Cerebellar nuclear complex (tissue), 1 donor: ENCODE measurements around the gene GALC.
"Not testable (repeated sequence)": the region's sequence is repeated elsewhere in the genome, so short reads cannot be mapped to it uniquely, and the experiment has no call there.

Source experiments
- DNase-seq, 2 experiments: peaks; one replicate each; lab custom pipeline; 2025; lab: John Stamatoyannopoulos, UW

The GALC gene

DNA sequence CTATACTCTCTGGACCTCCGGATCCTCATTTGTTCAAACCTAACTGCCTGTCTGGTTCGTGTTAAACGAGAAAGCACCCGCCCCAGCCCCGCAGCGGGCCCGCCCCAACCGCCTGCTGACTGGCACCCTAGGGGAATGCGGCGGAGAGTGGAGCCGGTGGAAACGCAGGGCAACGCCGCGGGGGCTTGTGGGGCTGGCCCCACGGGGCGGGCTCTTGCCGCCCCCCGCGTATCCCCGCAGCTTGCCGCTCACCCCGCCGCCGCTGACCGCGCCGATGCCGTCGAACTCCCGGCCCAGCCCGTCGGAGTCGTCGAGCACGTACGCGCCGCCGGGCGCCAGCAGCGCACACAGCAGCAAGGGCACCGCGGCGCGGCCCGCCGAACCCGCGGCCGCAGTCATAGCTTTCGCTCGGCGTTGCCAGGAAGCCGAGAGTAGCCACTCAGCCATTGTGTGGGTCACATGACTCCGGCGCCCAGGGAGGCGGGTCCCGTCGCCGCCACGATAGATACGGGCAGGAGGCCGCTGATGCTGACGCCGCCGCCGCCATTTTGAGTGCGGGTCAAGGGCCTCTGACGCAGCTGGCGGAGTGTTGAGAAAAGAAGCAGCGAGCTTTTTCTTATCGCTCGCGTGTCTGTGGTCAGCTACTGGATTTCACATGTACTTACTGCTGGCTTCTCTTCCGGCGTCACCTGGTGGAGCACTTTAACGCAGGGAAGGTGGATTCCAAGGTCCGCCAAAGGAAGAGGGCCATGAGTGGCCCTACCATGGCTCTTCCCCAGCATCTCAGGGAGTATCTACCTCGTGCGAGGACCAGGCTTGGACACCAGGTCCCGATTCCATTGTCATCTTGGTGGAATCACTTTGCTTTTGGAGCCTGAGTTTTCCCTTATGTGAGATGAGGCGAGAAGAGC lies at the start of gene GALC:
TSS of gene GALC (minus strand) at position 465 of the 911 bp plus-strand sequence. CDS start at position 447, 18 bp downstream.
- DNase-seq: peak; percentile 14 to 82

GRCh38 chr14:88040146-88040545 lies 47.2 kb upstream of the GALC start:
- DNase-seq: peak; percentile 8 to 50

GRCh38 chr14:88039197-88039596 lies 46.2 kb upstream of the GALC start:
- no peak for DNase-seq

- no peak for DNase-seq
These were observed 44.3 kb upstream of the GALC start for GRCh38 chr14:88037325-88037724.

GRCh38 chr14:88036422-88036821 lies 43.4 kb upstream of the GALC start:
- DNase-seq: no peak

GRCh38 chr14:88034076-88034475 lies 41.1 kb upstream of the GALC start:
- DNase-seq: no peak

DNA sequence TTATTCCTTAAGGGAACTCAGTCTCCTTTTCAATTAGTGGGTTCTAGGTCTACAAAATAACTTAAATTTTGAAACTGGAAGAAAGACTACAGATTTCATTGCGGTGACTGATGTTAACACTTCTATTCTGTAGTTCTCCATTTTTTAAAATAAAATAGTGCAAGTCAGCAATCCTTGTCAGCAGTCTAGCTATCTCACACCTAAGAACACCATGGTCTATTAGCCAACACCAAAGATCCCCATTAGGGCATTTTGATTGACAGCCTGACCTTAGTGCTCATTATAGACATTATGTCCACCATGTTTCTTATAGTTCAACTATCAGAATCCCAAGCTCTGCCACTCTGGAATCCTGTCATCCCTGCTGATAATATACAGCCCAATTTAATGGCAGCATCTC lies 39.4 kb upstream of the GALC start:
- no peak for DNase-seq

GRCh38 chr14:88030892-88031291 lies 37.9 kb upstream of the GALC start:
- no peak for DNase-seq

DNA sequence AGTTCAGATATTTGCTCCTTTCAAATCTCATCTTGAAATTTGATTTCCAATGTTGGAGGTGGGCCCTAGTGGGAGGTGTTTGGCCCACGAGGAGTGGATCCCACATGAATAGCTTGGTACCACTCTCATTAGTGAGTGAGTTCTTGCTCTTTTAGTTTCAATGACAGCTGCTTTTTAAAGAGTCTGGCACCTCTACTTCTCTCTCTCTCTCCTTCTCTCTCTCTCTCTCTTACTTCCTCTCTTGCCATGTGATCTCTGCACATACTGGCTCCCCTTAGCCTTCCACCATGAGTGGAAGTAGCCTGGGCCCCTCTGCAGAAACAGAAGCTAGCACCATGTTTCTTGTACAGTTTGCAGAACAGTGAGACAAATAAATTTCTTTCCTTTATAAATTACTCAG lies 37.1 kb upstream of the GALC start:
- no peak for DNase-seq

GRCh38 chr14:88029500-88029899 lies 36.5 kb upstream of the GALC start:
- DNase-seq: no peak

DNA sequence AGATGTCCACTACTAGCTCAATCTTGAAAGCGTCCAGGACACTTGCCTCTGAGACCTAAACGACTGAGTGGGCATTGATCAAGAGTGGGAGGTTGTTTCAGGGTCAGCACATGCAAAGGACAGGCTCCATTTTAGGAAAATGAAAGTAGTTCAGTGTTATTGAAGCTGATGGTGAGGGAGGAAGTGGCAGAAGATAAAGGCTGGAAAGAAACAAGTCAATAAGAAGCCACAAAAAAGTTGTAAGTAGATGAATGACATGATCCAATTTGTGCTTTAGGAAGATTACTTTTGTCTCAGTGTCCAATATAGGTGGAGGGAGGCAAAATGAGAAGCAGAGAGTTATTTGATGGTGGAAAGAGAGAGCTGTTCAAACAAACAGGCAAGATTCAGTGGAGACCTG lies 33.9 kb upstream of the GALC start:
- DNase-seq: no peak

- DNase-seq: no peak
These were observed 32.3 kb upstream of the GALC start for GRCh38 chr14:88025313-88025712.

GRCh38 chr14:88024252-88025086 lies 31.5 kb upstream of the GALC start:
- DNase-seq: not testable (repeated sequence)

DNA sequence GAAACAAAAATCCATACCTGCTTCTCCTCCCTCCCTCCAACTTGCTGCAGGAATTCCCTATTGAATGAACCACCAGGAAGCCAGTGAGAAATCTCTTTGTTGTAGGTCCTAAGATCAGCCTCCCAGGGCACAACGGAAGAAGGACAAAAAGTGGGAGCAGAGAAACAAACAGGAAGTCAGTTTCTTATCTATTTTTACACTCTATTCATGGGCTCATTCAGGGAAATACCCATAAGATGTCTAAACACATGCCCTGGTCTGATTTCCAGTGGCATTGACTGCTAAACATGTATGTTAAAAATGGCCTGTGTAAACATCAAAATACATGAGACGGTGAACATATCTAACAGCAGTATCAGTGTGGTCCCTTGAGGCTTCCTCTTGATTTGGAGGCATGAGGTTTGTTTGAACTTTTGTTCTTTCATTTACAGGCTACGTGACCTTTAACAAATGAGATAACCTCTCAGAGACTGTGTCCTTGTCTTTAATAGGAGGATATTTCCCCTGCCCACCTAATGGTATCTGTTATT lies 30.7 kb upstream of the GALC start:
- DNase-seq: no peak

DNA sequence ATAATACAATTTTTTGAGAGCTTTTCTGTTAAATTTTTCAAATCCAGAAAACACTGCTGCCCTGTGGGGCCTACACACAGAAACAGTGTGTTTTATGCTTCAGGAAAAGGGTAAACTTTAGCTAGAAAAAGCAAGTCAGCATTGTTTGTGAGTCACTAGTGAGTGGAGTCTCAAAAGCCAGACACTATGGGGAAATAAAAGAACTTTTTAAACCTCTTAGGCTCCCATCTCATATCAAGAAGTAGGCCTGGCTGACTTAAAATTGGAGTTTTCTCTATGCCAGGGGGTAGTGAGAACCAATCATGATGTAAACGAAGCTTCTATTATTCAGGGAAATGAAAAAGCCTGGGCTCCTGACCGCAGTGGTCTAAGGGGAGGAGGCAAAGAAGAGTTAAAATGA lies 24.6 kb upstream of the GALC start:
- DNase-seq: no peak

- no peak for DNase-seq
These were observed 23.8 kb upstream of the GALC start for GRCh38 chr14:88016768-88017167.

GRCh38 chr14:88013750-88014349 lies 20.9 kb upstream of the GALC start:
- DNase-seq: peak in 1 of 2 experiments; percentile 27

- DNase-seq: no peak
These were observed 19.5 kb upstream of the GALC start for GRCh38 chr14:88012495-88012894.

DNA sequence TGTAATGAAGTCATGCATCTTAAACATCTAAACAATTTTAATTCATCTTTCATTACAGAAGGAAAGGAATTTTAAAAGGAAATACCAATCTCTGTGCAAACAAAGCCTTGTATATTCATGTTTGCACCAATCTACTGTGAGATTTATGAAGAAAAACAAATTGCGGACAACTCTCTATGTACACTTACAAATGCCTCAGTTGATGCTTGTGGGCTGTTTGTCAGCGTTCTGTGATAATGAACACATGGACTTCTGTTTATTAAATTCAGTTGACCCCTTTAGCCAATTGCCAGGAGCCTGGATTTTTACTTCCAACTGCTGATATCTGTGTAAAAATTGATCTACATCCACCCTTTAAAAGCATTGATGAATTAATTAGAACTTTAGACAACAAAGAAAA lies 17.3 kb upstream of the GALC start:
- DNase-seq: no peak

- no peak for DNase-seq
These were observed 16.5 kb upstream of the GALC start for GRCh38 chr14:88009486-88009885.

- DNase-seq: no peak
These were observed 15.2 kb upstream of the GALC start for GRCh38 chr14:88008039-88008742.

DNA sequence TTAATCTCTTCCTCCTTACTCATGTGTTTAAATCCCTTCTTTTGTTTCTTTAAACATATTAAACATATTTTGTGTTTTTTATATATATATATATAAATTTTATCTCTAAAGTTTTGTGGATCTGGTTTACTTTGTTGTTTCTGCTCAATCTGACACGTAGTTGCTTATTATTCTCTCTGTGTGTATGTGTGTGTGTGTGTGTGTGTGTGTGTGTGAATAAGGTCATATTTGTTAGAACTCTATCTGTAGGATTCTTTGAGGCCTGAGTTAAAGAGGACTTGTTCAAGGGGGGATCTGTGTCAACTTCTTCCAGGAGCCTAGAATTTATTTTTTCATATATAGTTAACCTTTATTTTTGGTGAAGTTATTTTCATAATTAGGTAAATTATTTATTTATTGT lies 14.6 kb upstream of the GALC start:
- DNase-seq: no peak
